ENCODE results near the gene BPHL. TPM values are rescaled to one million over a fixed set of nuclear protein-coding genes. Genes with fewer than 3 reads are reported as not detected.
A peak's percentile ranks its signal among the peaks of the same experiment; 100 is the strongest.
"Not testable (repeated sequence)": the region's sequence is repeated elsewhere in the genome, so short reads cannot be mapped to it uniquely, and the experiment has no call there.

The BPHL gene
- 1 to 10 TPM; 9.1 to 9.2 TPM for total RNA-seq

GRCh38 chr6:3118353-3119039 lies at the start of gene BPHL:
BPHL (plus strand) TSS chr6:3118711; CDS start chr6:3118741, 30 bp downstream.
- no peaks in the 10 kb centered on the region for H3K27me3 Mint-ChIP-seq
- no peaks in the 10 kb centered on the region for H3K9me3 Mint-ChIP-seq
- H3K27ac Mint-ChIP-seq = peak within 1 kb of the TSS; percentile 65
- peaks cover 15% of the 10 kb centered on the region for H3K36me3 Mint-ChIP-seq (ENCODE audit: low read depth)
- H3K4me3 Mint-ChIP-seq = peak within 1 kb of the TSS; percentile 82
- H3K4me1 Mint-ChIP-seq = peaks cover 14% of the 10 kb centered on the region
- peak; percentile 92 for ATAC-seq (replicated peaks)

GRCh38 chr6:3071568-3071967 lies 46.9 kb upstream of the BPHL start:
- Mint-ChIP-seq H3K36me3 (ENCODE audit: low read depth) (peaks cover 33% of the 10 kb centered on the region), H3K27me3 (no peaks in the 10 kb centered on the region), H3K27ac (peak overlapping the region; percentile 58), H3K9me3 (no peaks in the 10 kb centered on the region), H3K4me1 (peaks cover 34% of the 10 kb centered on the region), H3K4me3 (peak overlapping the region; percentile 96)
- ATAC-seq (replicated peaks) = no peak

- no peak for ATAC-seq (replicated peaks)
- H3K9me3 Mint-ChIP-seq = no peaks in the 10 kb centered on the region
- H3K4me1 Mint-ChIP-seq = peaks cover 34% of the 10 kb centered on the region
- no peaks in the 10 kb centered on the region for H3K27me3 Mint-ChIP-seq
- peak overlapping the region; percentile 65 for H3K27ac Mint-ChIP-seq
- no peak overlapping the region for H3K4me3 Mint-ChIP-seq
- peaks cover 45% of the 10 kb centered on the region for H3K36me3 Mint-ChIP-seq (ENCODE audit: low read depth)
These were observed 45.7 kb upstream of the BPHL start for GRCh38 chr6:3072798-3073197.

GRCh38 chr6:3073382-3073781 lies 45.1 kb upstream of the BPHL start:
- H3K27me3 Mint-ChIP-seq = no peaks in the 10 kb centered on the region
- H3K4me1 Mint-ChIP-seq = peaks cover 34% of the 10 kb centered on the region
- no peak overlapping the region for H3K27ac Mint-ChIP-seq
- H3K4me3 Mint-ChIP-seq = no peak overlapping the region
- peaks cover 51% of the 10 kb centered on the region for H3K36me3 Mint-ChIP-seq (ENCODE audit: low read depth)
- ATAC-seq (replicated peaks) = no peak
- H3K9me3 Mint-ChIP-seq = no peaks in the 10 kb centered on the region

GRCh38 chr6:3075772-3076113 lies 42.8 kb upstream of the BPHL start:
- Mint-ChIP-seq H3K36me3 (ENCODE audit: low read depth) (peaks cover 61% of the 10 kb centered on the region), H3K9me3 (no peaks in the 10 kb centered on the region), H3K27me3 (no peaks in the 10 kb centered on the region), H3K4me3 (peak overlapping the region; percentile 51), H3K4me1 (peaks cover 29% of the 10 kb centered on the region), H3K27ac (peak overlapping the region; percentile 59)
- no peak for ATAC-seq (replicated peaks)

- Mint-ChIP-seq H3K27ac (peak overlapping the region; percentile 59), H3K9me3 (no peaks in the 10 kb centered on the region), H3K36me3 (ENCODE audit: low read depth) (peaks cover 61% of the 10 kb centered on the region), H3K4me3 (peak overlapping the region; percentile 51), H3K27me3 (no peaks in the 10 kb centered on the region), H3K4me1 (peaks cover 29% of the 10 kb centered on the region)
- no peak for ATAC-seq (replicated peaks)
These were observed 42.2 kb upstream of the BPHL start for GRCh38 chr6:3076320-3076719.

GRCh38 chr6:3077430-3077829 lies 41.1 kb upstream of the BPHL start:
- Mint-ChIP-seq H3K9me3 (no peaks in the 10 kb centered on the region), H3K36me3 (ENCODE audit: low read depth) (peaks cover 67% of the 10 kb centered on the region)

GRCh38 chr6:3078952-3079351 lies 39.6 kb upstream of the BPHL start:
- not testable (repeated sequence) for H3K27me3 Mint-ChIP-seq; H3K9me3 Mint-ChIP-seq; H3K4me3 Mint-ChIP-seq; ATAC-seq (replicated peaks)
- Mint-ChIP-seq H3K4me1 (peaks cover 20% of the 10 kb centered on the region), H3K27ac (peak overlapping the region; percentile 10), H3K36me3 (ENCODE audit: low read depth) (peaks cover 77% of the 10 kb centered on the region)

More at GRCh38 chr6:3077430-3077829, 41.1 kb upstream of the BPHL start:
- no peak for ATAC-seq (replicated peaks)
- Mint-ChIP-seq H3K27ac (peak overlapping the region; percentile 59), H3K4me1 (peaks cover 22% of the 10 kb centered on the region), H3K27me3 (no peaks in the 10 kb centered on the region), H3K4me3 (no peak overlapping the region)

- Mint-ChIP-seq H3K27ac (peak overlapping the region; percentile 10), H3K36me3 (ENCODE audit: low read depth) (peaks cover 83% of the 10 kb centered on the region)
These were observed 38.8 kb upstream of the BPHL start for GRCh38 chr6:3079682-3080081.

GRCh38 chr6:3081960-3082359 lies 36.6 kb upstream of the BPHL start:
- Mint-ChIP-seq H3K4me1 (peaks cover 7% of the 10 kb centered on the region), H3K36me3 (ENCODE audit: low read depth) (peaks cover 100% of the 10 kb centered on the region), H3K27ac (no peak overlapping the region), H3K4me3 (no peak overlapping the region), H3K9me3 (no peaks in the 10 kb centered on the region), H3K27me3 (no peaks in the 10 kb centered on the region)
- no peak for ATAC-seq (replicated peaks)

More at GRCh38 chr6:3079682-3080081, 38.8 kb upstream of the BPHL start:
- Mint-ChIP-seq H3K4me3 (no peak overlapping the region), H3K27me3 (no peaks in the 10 kb centered on the region), H3K4me1 (peaks cover 25% of the 10 kb centered on the region), H3K9me3 (no peaks in the 10 kb centered on the region)
- no peak for ATAC-seq (replicated peaks)

GRCh38 chr6:3085074-3085473 lies 33.4 kb upstream of the BPHL start:
- H3K36me3 Mint-ChIP-seq (ENCODE audit: low read depth) = peaks cover 99% of the 10 kb centered on the region
- H3K9me3 Mint-ChIP-seq = no peaks in the 10 kb centered on the region
- H3K27me3 Mint-ChIP-seq = no peaks in the 10 kb centered on the region
- H3K27ac Mint-ChIP-seq = no peak overlapping the region
- H3K4me1 Mint-ChIP-seq = peaks cover 5% of the 10 kb centered on the region
- no peak for ATAC-seq (replicated peaks)
- no peak overlapping the region for H3K4me3 Mint-ChIP-seq

GRCh38 chr6:3086282-3086946 lies 32.1 kb upstream of the BPHL start:
- peaks cover 5% of the 10 kb centered on the region for H3K4me1 Mint-ChIP-seq
- no peaks in the 10 kb centered on the region for H3K9me3 Mint-ChIP-seq
- peaks cover 92% of the 10 kb centered on the region for H3K36me3 Mint-ChIP-seq (ENCODE audit: low read depth)
- H3K27ac Mint-ChIP-seq = peak overlapping the region; percentile 76
- no peak for ATAC-seq (replicated peaks)
- no peak overlapping the region for H3K4me3 Mint-ChIP-seq
- no peaks in the 10 kb centered on the region for H3K27me3 Mint-ChIP-seq

GRCh38 chr6:3088446-3088845 lies 30.1 kb upstream of the BPHL start:
- Mint-ChIP-seq H3K36me3 (ENCODE audit: low read depth) (peaks cover 72% of the 10 kb centered on the region), H3K27me3 (no peaks in the 10 kb centered on the region), H3K4me3 (no peak overlapping the region), H3K27ac (peak overlapping the region; percentile 76), H3K4me1 (peaks cover 5% of the 10 kb centered on the region), H3K9me3 (no peaks in the 10 kb centered on the region)
- peak; percentile 89 for ATAC-seq (replicated peaks)

- Mint-ChIP-seq H3K27ac (peak overlapping the region; percentile 76), H3K36me3 (ENCODE audit: low read depth) (peaks cover 67% of the 10 kb centered on the region)
These were observed 29.5 kb upstream of the BPHL start for GRCh38 chr6:3088968-3089367.

GRCh38 chr6:3090013-3090412 lies 28.5 kb upstream of the BPHL start:
- Mint-ChIP-seq H3K4me3 (no peak overlapping the region), H3K36me3 (ENCODE audit: low read depth) (peaks cover 67% of the 10 kb centered on the region), H3K4me1 (no peaks in the 10 kb centered on the region), H3K27me3 (no peaks in the 10 kb centered on the region), H3K9me3 (no peaks in the 10 kb centered on the region), H3K27ac (peak overlapping the region; percentile 49)
- ATAC-seq (replicated peaks) = no peak

More at GRCh38 chr6:3088968-3089367, 29.5 kb upstream of the BPHL start:
- no peak overlapping the region for H3K4me3 Mint-ChIP-seq
- H3K27me3 Mint-ChIP-seq = no peaks in the 10 kb centered on the region
- no peak for ATAC-seq (replicated peaks)
- H3K9me3 Mint-ChIP-seq = no peaks in the 10 kb centered on the region
- H3K4me1 Mint-ChIP-seq = peaks cover 4% of the 10 kb centered on the region
